GM19372 (cell line): Measurements from ENCODE around the gene CRYGC.
"Not testable (repeated sequence)": the region's sequence is repeated elsewhere in the genome, so short reads cannot be mapped to it uniquely, and the experiment has no call there.

Source experiments
- ATAC-seq: cut with Tn5 transposase; IDR thresholded peaks from one replicate; pipeline ENCODE4 v1.9.1; 2021; ENCODE audit warnings: mild to moderate bottlenecking, low read depth, moderate library complexity; ENCODE audit not compliant: unreplicated experiment

CRYGC gene

DNA sequence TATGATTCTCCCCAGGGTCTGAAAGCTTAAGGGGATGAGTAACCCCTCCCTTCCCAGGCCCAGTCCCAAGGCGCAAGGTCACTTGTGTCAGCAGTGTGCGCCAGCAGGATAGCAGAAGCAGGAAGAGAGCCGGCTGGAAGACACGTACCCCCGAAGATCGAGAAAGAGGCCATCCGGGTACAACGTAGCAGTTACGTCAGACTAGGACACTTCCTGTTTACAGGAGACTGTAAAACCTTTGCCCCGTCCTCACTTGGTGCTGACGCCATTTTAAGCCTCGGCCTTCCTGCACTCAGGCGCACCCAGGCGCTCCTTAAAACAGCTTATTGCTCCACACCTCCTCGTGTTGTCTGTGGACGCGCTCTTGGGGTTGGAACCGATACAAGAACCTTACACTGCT, 9.8 kb upstream of the CRYGC start:
- ATAC-seq: no peak

GRCh38 chr2:208138334-208138733, 8.7 kb upstream of the CRYGC start:
- ATAC-seq: not testable (repeated sequence)

DNA sequence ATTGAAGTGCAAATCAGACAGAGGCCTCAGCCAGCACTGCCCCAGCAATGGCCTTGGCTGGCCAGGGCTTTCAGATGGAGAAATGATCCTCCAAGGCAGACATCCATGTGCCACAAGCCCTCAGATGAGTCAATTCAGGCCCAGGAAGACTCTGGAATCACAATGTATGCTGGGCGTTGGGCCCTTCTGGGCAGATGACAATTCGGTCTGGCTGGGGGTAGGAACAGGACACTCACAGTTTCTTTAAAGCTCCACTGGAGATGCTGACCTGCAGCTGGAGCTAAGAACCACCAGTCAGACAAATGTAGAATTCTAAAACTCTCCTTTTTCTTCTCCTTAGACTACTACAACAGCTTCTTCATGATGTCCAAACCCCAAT, 7.1 kb upstream of the CRYGC start:
- ATAC-seq: no peak

DNA sequence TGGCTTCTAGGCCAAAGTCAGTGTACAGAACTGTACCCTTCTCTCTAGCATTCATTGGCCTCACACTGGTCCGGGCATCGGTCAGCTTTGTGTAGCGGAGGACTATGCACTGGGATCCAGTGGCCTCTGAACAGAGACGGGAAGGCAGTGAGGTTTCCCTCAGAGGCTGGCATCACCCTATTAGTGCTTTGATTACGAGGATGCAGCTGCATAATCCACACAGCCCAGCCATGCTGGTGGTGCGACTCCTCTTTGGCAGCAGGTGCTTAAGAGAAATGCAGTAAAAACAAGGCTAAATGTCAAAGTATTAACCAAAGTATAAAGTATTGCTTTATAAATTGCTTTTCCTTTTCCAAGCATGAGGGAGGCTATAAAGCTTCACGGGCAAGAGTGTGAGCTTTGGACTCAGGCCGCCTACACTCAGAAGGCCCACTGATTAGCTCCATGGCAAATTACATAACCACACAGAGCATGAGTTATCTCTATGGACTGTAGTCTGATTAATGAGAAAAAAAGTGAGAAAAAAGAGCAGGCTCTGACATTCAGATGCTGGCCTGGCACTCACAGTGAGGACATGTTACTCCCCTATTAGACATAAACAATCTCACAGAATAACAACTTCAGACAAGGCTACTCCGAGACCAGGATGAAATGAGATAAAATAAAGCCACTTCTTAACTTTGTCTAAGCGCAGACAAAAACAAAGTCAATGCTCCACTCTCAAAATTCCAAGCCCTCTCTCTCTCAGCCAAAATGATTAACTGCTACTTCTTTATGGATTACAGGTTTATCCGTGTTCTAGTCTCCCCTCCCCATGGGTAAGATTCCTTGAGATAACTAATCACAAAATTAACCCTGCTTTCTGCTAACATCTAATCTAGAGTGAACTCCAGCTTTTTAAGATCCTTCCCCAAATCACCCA, 6.4 kb upstream of the CRYGC start:
- no peak for ATAC-seq

DNA sequence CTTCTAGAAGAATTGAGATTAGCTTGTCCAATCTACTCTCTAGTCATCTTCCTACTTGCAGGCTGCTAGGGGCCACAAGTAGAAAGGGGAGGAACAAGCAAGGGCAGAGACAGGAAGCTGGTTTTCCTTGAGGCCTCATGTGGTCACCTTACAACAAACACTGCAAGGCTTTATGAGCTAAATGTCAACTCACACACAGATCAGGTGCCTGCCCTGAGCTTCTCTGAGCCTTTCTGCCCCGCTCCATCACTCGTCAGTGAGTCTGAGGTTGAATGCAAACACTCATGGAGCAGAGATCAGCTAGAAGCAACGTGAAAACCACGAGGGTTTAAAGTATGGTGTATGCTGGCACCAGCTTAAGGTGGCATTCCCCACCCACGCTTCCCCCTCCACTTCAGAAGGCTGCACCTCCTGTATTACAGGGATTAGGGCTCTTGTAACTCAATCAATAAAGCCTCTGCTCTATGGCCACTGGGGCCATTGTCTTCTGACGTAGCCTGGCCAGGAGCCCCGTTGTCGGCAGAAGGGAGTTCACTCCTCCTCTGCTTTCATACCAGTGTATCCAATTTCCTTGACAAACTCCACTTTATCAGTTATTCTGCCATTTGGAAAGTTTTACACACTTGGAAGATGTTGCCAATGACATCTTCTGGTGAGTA, 5.4 kb upstream of the CRYGC start:
- ATAC-seq: no peak

DNA sequence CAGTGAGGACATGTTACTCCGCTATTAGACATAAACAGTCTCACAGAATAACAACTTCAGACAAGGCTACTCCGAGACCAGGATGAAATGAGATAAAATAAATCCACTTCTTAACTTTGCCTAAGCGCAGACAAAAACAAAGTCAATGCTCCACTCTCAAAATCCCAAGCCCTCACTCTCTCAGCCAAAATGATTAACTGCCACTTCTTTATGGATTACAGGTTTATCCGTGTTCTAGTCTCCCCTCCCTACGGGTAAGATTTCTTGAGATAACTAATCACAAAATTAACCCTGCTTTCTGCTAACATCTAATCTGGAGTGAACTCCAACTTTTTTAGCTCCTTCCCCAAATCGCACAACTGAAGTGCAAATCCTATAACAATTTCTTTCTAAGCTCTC, 1.1 kb upstream of the CRYGC start:
- ATAC-seq: no peak

DNA sequence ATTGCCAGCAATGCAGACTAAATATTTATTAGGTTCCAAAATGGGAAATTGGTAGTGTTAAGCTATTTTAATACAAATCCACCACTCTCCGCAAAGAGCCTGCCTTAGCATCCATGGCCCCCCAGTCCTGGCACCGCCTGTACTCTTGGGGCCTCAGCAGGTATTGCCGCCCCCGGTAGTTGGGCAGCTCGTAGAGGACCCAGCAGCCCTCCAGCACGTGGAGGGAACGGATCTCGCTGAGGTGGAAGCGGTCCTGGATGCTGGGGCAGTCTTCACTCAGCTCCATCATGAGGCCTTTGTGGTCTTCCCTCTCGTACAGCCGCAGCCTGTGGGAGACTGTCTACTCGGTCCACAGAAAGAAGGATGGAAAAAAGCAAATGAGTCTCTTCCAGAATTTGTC, 1.5 kb downstream of the CRYGC start:
- ATAC-seq: no peak

DNA sequence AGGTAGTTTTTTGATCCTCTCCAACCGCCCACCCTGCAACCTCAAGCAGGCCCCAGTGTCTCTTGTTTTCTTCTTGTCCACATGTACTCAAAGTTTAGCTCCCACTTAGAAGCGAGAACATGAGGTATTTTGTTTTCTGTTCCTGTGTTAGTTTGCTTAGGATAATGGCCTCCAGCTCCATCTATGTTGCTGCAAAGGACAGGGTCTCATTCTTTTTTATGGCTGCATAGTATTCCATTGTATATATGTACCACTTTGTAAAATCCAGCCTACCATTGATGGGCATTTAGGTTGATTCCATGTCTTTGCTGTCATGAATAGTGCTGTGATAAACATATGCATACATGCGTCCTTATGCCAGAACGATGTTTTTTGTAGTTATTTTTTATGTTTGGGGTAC, 2.5 kb downstream of the CRYGC start:
- no peak for ATAC-seq

DNA sequence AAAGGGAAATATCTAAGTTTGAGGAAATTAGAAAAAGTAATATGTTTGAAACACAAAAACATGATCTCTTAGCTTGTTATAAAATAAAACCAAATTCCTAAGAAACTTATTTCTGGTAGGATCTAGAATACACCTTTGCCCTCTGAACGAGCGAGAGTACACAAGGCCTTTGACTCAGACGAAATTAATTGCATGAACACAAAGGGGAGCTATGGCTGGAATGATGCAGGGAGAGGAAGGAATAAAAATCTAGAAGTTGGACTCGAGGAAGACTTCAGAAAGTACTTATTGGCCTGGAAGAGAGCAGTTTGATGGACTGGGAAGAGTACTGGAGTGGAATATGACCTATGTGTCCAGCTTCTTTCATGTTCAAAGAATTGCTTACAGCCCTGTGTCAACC, 4.4 kb downstream of the CRYGC start:
- ATAC-seq: no peak

DNA sequence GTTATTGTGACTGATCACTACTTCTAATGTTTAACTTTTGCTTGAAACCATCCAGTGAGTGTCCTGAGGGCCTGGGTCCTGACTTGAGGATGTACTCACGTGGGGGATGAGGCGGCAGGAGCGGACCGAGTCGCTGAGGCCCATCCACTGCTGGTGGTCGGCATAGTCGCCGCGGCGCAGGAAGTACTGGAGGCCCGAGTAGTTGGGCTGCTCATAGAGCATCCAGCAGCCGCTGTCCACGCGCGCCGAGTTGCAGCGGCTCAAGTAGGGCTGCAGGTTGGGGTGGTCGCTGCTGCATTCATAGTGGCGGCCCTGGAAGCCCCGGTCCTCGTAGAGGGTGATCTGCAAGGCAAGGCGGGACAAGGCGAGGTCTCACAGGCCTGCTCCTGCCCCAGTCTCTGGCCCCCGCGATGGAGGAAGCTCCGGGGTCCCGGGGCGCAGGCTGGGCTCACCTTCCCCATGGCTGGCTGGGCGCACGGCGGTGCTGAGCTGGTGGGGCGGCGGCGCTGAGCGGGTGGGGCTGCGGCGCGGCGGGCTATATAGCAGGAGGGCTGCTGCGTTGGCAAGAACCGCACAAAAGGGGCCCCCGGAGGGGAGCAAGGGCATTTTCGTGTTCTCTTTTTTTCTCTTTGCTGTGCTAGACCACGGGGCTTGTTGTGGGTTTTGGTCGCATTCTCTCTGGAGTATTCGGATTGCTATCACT, 5.5 kb downstream of the CRYGC start, which contains the start of gene CRYGD:
TSS of gene CRYGD (minus strand) at position 512 of the 703 bp plus-strand sequence. CDS start at position 461, 51 bp downstream.
- not testable (repeated sequence) for ATAC-seq

DNA sequence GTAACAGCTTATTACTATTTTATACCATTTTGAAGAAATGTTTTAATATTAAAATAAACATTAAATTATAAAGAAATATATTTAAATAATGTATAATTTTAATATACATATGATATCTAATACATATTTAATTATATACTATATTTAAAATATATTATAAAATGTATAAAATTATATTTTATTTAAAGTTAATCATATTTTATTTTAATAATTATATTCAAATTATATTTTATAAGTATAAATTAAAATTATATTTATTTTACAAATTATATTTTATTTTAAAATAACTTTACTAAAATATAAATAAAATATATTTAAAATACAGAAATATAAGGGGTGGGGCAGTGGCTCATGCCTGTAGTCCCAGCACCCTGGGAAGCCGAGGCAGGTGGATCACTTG, 7.4 kb downstream of the CRYGC start:
- no peak for ATAC-seq

- no peak for ATAC-seq
Observed at GRCh38 chr2:208118918-208119317, 10.7 kb downstream of the CRYGC start.

GRCh38 chr2:208117390-208117789, 12.2 kb downstream of the CRYGC start:
- ATAC-seq: not testable (repeated sequence)

GRCh38 chr2:208112969-208113368, 16.7 kb downstream of the CRYGC start:
- ATAC-seq: no peak

GRCh38 chr2:208112273-208112745, 17.3 kb downstream of the CRYGC start:
- not testable (repeated sequence) for ATAC-seq

DNA sequence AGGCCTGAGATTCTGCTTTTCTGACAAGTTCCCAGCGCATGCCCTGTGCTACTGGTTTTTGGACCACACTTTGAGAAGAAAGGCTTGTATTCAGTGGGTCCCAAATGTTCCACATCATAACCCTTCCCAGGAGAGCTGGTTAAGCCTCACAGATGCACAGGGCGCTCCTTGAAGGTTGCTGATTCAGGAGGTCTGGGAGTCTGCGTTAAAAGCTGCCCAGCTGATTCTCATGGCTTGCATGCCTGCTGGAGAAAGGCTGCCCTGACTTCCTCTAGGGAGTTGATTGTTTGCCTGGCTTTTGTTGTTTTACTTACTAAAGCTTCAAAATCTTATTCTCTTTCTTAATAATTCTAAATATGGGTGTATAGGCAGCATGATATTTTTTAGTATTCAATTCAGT, 26.0 kb downstream of the CRYGC start:
- no peak for ATAC-seq

DNA sequence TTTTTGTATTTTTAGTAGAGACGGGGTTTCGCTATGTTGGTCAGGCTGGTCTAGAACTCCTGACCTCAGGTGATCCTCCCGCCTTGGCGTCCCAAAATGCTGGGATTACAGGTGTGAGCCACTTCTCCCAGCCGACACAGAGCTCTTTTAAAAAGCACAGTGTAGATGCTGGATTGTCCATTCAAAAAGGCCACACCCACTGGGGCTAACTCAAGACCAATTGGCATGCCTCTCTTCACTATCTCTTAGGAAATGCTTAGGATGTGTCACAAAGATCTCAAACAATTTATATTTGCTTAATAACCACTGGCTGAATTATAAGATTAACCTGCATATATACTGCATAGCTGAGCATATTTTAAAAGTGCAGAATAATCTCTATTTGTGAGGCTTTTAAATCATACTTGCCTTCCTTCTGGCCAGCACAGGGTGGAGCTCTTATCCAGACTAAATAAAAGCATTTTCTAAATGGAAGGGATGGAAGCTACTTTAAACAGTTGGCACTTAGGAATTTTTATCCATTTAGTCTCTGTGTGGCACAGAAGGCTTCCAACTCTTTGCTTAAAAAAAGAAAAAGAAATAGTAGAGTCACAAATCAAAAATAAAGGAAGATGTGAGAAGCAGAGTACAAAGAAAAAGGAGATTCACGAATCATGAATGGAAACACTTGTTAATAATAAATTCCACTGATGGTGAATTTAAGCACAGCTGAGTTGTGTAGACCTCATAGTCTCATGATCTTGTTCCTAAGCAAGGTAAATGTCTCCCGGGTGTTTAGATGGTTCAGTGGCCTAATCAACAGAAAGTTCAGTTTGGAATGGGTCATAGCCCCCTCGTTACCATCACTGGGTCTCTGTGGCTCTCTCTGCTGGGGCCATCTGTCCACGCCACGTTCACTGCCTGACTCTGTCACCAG, 27.7 kb downstream of the CRYGC start:
- no peak for ATAC-seq

- ATAC-seq: no peak
Observed at GRCh38 chr2:208099682-208100470, 29.8 kb downstream of the CRYGC start.

- not testable (repeated sequence) for ATAC-seq
Observed at GRCh38 chr2:208098701-208099100, 30.9 kb downstream of the CRYGC start.
